Activated CD8-positive, alpha-beta memory T cell treated with anti-CD3 and anti-CD28 coated beads, Interleukin-2, amount 50 U/mL, for 24 hours (primary cell): Measurements from ENCODE around the gene PLXNA2.

Experiments
- DNase-seq: peaks from one replicate; pipeline ENCODE4 v3.0.0-alpha.2; 2020; ENCODE audit errors: extremely low read depth

The PLXNA2 gene

GRCh38 chr1:208179263-208179816 lies 64.8 kb downstream of the PLXNA2 start:
- DNase-seq, result no peak

- no peak for DNase-seq
These were observed 66.1 kb downstream of the PLXNA2 start for GRCh38 chr1:208178091-208178529.

GRCh38 chr1:208177656-208178055 lies 66.5 kb downstream of the PLXNA2 start:
- DNase-seq, result no peak

GRCh38 chr1:208176649-208177048 lies 67.5 kb downstream of the PLXNA2 start:
- DNase-seq, result no peak

GRCh38 chr1:208175508-208175895 lies 68.7 kb downstream of the PLXNA2 start:
- DNase-seq, result no peak

GRCh38 chr1:208174731-208175507 lies 69.3 kb downstream of the PLXNA2 start:
- DNase-seq, result no peak

GRCh38 chr1:208174200-208174599 lies 70.0 kb downstream of the PLXNA2 start:
- DNase-seq, result no peak

- DNase-seq, result no peak
These were observed 70.4 kb downstream of the PLXNA2 start for GRCh38 chr1:208173749-208174148.

- DNase-seq, result no peak
These were observed 71.6 kb downstream of the PLXNA2 start for GRCh38 chr1:208172423-208173145.

- no peak for DNase-seq
These were observed 72.4 kb downstream of the PLXNA2 start for GRCh38 chr1:208171616-208172422.

- no peak for DNase-seq
These were observed 73.9 kb downstream of the PLXNA2 start for GRCh38 chr1:208170252-208170651.

- no peak for DNase-seq
These were observed 74.9 kb downstream of the PLXNA2 start for GRCh38 chr1:208169081-208169879.

- no peak for DNase-seq
These were observed 76.8 kb downstream of the PLXNA2 start for GRCh38 chr1:208167261-208167869.

GRCh38 chr1:208166340-208167138 lies 77.6 kb downstream of the PLXNA2 start:
- DNase-seq, result no peak

- DNase-seq, result no peak
These were observed 78.5 kb downstream of the PLXNA2 start for GRCh38 chr1:208165659-208166058.

- no peak for DNase-seq
These were observed 79.6 kb downstream of the PLXNA2 start for GRCh38 chr1:208164609-208165008.

GRCh38 chr1:208163539-208163938 lies 80.6 kb downstream of the PLXNA2 start:
- DNase-seq, result no peak

GRCh38 chr1:208162903-208163302 lies 81.3 kb downstream of the PLXNA2 start:
- DNase-seq, result no peak

- DNase-seq, result no peak
These were observed 82.4 kb downstream of the PLXNA2 start for GRCh38 chr1:208161656-208162375.
